Hematopoietic multipotent progenitor cell treated with erythropoietin and hydrocortisone succinate and interleukin-3 and kit ligand, for 6 days (in vitro differentiated cells): Measurements from ENCODE around the gene MERTK.
"Not testable (repeated sequence)": the region's sequence is repeated elsewhere in the genome, so short reads cannot be mapped to it uniquely, and the experiment has no call there.

Source experiments
- DNase-seq: peaks from one replicate; pipeline ENCODE4 v3.0.0-alpha.2; 2015

The MERTK gene

DNA sequence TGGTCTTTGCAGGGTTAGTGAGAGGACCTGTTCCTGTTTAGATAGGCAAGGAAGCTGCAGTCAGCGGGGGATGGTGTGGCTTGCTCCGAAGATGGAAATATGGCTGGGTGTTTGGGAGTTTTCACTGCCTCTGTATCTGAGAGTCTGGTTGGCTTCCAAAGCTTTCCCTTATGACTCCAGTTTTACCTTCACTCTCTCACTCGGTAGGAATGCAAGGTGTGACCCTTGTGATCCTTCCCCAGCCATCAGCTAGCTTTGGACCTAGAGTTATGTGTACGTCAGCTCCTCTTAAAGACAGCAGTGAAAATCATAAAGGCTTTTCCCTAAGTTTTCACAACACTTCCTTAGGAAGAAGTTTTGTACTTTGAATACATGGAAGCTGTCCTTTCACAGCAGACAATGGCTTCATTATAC is 121.2 kb downstream of the MERTK start:
- DNase-seq: no peak

DNA sequence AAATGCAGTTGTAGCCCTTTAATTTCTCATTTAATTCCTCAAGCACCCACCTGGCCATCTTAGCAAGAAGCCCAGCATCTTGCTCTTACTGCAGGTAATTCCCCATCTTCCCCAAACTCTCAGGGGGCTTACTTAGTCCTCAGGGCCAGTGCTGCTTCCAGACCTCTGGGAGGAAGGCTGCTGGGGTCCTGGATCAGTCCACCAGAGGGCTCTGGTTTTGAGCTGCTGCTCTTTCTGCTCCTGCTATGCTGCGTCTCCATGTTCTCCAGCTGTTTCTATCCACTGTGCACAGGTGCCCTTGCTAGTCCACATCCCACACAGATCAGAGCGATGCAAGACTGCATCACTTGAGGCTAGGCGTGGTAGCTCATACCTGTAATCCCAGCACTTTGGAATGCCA is 122.2 kb downstream of the MERTK start:
- DNase-seq: peak; percentile 44

DNA sequence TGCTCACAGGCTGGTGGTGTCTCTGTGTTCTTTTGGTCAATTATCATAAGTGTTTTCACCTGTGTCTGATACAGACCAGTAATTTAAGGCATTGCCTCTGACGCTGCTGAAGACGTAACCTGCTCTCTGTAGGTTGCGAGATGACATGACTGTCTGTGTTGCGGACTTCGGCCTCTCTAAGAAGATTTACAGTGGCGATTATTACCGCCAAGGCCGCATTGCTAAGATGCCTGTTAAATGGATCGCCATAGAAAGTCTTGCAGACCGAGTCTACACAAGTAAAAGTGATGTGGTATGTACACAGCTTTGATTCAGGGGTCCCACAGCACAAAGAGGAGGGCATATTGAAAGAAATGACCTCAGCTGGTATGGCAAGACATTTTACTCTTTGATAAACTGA is 122.9 kb downstream of the MERTK start:
- no peak for DNase-seq

DNA sequence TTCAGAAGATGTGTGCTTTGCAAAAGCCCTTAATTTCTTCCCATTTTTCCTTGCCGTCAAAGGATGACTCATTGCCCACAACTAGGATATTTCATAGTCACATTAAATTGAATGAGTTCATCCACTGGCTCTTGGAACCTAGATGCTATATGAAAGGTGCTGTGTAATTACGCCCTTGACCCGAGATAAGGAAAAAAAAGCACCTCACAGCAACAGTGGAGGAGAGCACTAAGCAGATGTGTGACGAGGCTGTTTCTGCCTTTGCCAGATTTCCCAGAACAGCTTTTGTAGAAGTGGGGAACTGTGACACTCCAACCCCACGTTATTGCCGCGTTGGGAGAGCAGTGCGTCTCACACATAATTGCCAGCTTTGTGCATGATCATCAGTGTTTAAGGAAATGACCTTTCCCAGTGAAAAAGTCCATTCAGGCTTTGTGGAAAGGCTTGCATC is 123.4 kb downstream of the MERTK start:
- no peak for DNase-seq

DNA sequence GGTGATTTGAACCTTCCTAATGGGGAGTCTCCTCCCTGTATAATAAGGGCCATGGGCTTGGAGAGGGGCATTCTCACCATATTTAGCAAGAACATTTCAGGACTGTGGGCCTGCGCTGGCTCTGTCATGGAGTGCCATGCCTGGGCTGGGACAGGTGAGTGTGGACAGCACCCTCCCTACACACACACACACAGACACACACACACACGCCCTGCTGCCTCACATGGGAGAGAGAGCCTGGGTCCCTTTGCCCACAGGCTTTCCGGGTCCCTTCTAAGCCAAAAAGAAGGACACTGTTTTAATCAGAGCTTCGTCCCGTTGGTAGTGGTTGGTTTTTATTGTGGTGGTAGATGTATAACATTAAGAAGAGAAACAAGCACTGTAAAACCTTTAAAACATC is 125.3 kb downstream of the MERTK start:
- DNase-seq: no peak

DNA sequence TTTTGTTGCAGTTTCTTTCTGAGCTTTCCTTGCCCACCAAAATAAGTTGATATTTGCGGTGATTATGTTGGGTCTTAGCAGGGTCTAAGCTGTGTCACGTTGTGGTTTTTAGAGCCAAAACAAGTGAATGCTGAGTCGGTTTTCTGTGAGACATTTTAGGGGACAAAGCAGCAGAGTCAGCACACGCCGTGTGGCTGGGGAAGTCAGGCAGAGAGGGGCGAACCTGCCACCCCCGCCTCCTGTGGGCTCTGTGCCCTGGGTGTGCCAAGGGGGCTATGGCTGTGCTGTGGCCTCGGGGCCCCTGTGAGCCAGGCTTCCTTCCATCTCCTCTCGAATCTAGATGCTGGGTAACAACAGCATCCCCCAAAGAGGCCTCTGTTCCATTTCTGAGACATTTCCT is 125.8 kb downstream of the MERTK start:
- DNase-seq: no peak

DNA sequence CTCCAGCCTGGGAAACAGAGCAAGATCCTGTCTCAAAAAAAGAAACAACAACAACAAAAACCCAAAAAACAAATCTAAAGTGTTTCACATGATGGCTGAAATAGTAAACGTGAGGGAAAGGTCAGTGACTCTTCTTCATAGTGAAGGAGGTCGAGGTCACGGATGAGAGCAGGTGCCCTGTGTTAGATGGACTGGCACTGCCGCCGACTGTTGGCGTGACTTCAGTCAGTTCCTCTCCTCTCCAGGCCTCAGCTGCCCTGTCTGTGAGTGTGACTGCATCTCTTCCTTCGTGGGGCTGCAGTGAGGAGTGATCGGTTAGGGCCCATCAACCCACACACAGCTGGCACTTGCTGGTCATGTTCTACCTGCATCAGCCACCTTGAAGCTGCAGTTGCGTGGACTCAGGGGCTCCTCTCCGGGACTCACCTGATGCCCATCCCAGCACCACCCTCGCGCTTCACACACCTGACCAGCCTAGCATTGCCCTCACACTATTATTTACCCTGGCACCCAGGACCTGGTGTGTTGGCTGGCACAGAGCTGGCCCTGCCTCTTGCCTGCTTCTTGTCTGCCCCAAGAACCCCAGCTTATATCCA is 126.6 kb downstream of the MERTK start:
- no peak for DNase-seq

DNA sequence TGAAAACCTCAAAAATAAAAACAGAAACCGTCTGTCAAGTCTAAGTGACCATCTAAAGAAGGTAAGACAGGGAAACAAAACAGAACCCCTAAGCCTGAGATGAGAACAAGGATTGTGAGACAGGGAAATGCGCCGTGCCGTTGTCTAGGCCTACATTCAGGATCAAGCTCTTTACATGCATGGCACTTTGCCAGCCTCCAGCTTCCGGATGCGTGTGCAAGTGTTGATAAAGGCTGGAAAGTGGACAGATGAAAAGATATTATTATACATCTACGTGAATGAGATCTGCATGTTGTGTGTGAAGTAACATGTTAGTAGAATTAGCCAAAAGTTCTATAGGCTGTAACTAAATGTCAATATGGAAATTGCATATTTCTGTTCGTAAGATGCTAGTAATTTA is 128.1 kb downstream of the MERTK start:
- peak; percentile 72 for DNase-seq

DNA sequence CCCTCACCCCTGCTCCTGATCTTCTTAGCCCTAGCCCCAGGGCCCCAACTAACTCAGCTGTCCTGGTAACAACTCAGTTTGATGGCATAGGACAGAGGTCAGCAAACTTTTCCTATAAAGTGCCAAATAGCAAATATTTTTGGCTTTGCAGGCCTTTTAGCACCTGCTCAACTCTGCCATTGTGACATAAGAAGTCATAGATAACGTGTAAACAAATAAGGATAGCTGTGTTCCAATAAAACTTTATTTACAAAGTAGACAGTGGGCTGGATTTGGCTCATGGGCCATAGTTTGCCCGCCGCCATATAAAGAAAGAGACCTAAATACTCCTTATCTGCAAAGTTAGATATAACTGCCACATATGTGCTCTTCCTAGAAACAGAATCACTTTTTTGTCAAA is 129.4 kb downstream of the MERTK start:
- no peak for DNase-seq

DNA sequence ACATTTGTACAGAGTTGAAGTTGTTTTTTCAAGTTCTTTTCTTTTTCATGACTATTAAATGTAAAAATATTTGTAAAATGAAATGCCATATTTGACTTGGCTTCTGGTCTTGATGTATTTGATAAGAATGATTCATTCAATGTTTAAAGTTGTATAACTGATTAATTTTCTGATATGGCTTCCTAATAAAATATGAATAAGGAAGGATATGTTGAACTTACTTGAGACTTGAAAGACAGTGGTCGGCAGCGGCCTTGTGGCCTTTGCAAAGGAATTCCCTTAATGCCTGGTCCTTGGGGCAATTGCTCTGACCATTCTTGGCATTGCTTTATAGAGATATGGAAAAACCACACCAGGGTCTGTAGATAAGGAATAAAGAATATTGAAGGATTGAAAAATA is 130.8 kb downstream of the MERTK start:
- DNase-seq: no peak

DNA sequence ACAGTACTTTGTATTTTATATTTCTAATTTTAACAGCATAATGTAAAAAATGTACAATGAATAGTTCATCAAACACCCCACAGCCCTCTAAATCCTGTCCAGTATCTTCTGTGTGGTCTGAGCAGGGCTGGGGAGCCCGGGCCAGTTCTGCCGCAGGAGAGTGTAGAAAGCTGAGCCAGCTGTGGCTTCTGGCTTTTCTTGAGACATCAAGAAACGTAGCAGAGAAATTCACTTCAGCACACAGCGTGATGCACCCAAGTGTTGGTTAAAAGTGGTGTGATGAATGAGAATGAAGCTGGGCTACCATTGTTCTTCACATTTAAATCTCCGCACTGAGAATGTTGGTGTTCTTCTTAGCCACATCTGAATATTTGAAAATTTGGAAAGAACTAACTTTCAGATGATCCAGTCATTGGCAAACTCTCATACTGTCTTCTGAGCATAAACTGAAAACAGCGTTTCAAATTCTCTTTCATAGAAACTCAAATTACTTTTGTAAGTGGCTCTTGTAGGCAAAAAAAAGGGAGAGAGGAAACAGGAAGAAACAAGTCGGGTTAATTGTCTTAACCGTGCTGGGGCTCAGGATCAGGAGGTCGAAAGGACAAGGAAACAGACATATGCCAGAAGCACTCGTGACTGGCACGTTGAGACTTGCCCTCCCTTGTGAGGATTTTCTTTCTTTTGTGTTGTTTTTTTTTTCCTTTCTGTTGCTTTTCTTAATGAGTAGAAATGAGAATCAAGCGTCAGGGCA is 133.2 kb downstream of the MERTK start:
- DNase-seq: no peak

DNA sequence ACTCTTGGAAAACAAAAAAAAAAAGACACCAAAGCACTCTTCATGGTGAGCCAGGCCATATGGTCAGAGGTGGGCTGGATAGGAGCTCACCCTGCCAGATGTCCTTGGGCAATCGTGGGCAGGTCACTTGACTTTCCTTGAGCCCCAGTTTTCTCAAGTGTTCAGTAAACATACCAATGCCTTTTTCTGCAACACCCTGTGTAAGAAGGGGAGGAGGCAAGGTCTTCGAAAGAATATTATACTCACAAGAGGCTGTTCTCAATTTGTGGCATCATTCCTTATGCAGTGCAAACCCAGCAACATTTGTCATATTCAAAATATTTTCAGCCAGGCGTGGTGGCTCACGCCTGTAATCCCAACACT is 133.8 kb downstream of the MERTK start:
- no peak for DNase-seq

DNA sequence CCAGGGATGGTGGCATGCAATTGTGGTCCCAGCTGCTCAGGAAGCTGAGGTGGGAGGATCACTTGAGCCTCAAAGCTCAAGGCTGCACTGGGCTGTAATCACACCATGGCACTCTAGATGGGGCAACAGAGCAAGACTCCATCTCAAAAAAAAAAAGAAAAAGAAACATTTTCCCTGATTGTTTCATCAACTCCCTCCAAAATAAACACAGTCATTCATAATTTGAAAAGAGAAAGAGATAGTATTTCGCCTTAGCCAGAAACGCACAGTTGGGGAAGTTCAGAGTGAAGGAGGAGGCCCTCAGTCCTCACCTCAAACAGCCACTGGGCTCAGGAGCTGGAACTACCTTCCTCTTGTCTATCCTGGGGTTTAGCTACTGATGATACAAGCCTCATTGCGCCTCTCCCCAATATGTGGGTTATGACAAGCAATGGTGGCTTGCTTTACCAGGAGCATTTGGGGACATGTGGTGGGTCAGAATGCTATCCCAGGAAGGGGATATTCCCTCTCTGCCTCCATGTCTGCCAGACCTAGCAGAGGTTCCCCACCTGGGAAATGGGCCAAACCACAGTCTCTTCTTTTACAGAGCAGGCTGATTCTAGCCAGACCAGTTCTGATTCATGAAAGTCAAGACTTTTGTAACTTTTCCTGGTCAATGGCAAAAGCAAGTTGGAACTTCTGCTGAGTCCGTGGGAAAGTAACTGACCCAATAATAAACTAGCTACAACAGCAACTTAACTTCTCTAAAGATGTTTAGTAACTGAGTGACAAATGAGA is 134.5 kb downstream of the MERTK start:
- DNase-seq: no peak

DNA sequence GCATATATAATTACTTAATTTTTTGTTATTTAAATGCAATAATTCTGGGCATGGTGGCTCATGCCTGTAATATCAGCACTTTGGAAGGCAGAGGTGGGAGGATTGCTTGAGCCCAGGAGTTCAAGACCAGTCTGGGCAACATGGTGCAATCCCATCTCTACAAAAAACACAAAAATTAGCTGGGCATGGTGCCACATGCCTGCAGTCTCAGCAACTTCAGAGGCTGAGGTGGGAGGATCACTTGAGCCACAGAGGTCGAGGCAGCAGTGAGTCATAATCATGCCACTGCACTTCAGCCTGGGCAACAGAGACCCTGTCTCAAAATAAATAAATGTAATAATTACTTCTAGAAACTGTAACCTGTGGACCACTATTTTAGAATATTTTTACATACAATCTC is 135.2 kb downstream of the MERTK start:
- no peak for DNase-seq

DNA sequence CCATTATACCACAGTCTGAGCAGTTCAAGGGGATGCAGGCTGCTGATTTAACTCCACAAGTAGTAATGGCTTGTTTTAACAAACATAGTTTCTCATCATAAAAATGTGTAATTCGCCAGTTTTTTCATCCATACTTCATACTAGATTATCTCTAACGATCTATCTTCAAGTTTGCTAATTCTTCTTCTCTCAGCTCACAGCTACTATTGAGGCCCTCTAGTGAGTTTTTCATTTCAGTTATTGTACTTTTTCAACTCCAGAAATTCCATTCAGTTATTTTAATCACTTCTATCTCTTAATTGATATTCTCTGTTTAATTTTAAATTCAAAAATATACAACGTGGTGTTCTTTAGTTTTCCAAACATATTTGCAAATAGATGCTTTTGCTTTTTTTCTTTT is 136.5 kb downstream of the MERTK start:
- DNase-seq: no peak

DNA sequence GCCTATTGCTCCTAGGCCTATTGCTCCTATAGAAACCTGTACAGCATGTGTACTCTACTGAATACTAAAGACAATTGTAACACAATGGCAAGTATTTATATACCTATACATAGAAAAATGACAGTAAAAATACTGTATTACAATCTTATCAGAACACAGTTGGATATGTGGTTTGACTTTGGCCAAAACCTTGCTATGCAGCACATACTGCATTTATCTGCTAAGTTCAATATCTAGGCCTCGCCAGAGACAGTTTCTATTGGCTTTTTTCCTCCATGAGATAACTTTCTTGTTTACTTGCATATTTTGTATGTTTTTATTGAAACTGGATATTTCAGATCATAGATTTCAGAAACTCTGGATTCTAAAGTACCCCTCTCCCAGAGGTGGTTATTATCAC is 137.4 kb downstream of the MERTK start:
- DNase-seq: peak; percentile 82

DNA sequence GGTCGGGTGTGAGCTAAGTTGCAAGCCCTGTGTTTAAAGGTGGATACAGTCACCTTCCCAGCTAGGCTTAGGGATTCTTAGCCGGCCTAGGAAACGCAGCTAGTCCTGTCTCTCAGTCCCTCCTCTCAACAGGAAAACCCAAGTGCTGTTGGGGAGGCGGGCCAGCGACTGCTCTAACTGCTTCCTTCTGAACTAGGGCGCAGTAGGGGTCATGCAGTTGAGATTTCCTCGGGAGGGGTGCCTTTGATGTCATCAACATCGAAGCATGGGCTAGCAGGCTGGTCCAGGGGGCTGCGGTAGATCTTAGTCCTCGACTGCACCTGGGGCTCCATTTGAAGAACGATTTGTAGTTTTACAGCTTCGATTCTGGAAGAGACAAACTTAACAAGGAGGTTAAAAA is 141.1 kb downstream of the MERTK start:
- DNase-seq: not testable (repeated sequence)

DNA sequence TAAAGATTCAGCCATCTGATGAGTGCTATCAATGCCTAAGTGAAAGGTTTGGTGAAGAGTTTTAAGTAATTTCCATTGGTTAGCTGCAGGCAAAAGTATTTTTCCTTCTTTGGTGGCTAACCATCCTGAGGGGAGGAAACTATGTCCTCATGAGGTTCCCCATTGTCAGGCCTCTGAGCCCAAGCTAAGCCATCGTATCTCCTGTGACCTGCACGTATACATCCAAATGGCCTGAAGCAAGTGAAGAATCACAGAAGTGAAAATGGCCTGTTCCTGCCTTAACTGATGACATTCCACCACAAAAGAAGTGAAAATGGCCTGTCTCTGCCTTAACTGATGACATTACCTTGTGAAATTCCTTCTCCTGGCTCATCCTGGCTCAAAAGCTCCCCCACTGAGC is 141.7 kb downstream of the MERTK start:
- DNase-seq: not testable (repeated sequence)

DNA sequence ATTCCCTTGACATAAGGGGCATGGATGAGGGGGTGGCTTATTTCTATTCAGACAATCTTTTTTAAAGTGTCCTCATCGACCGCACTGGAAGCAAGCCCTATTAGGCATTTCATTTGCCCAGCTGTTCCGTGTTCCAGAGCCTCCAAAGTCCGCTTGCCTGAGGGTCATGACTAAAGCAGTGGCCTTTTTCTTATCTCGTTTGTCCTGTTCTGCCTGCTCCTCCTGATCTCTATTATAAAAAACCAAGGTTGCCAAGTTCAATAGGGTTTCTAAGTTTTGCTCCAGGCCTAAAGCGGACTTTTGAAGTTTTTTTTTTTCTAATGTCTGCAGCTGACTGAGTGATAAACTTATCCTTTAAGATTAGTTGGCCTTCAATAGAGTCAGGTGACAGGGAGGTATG is 143.1 kb downstream of the MERTK start:
- not testable (repeated sequence) for DNase-seq

DNA sequence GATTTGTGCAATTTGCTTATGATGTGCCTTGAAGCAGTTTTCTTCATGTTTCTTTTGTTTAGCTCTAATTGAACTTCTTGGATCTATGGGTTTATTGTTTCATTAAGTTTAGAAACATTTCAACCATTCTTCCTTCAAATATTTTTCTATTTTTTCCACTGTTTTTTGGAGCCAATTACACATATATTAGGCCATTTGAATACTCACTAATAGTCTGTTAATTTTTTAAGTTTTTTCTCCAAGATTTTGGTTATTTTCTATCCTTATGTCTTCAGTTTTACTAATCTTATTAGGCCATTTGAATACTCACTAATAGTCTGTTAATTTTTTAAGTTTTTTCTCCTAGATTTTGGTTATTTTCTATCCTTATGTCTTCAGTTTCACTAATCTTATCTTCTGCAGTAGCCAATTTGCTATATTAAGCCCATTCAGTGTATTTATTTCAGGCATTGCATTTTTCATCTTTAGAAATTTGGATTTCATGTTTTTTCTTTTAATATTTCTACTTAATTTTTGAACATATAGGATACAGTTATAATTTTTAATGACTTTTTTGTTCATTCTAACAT is 147.1 kb downstream of the MERTK start:
- DNase-seq: no peak

DNA sequence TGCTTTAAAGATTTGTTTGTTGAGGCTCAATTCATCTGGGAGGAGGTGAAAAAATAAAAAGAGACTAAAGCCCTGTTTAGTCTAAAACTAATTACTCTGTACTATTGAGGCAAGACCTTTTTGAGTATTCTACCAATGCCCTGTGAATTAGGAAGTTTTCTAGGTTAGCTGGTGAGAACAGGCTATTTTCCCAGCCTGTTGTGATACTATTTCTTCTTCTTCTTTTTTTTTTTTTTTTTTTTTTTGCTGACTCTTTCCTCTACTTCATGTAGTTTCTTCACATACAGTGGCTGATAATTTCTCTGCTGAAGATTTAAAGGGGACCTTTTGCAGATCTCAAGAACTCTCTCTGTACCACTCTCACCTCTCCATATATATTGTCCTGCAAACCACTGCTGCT is 147.8 kb downstream of the MERTK start:
- DNase-seq: no peak

DNA sequence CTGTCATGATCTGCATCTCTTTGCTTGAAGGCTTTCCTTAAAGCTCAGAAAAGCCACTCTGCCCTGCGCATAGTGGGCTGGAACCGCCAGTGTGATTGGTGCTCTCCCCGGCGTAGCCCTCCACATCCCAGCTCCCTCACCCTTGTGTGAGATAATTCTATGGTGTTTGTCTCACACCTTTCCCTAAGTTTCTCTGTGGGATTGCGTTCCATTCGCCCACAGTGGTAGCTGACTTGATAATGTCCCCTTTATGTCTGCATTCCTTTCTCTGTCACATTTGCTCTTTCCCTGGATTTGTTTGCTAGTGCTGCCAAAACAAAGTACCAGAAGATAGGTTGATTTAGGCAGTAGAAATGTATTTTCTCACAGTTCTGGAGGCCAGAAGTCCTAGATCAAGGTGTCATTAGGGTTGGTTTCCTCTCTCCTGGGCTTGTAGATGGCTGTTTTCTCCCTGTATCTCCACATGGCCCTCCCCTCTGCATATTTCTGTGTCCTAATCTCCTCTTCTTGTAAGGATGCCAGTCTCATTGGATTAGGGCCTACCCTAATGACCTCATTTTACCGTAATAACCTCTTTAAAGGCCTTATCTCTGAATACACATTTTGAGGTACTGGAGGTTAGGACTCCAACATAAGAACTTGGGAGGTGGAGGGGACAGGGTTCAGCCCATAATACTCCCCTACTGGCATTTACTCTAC is 149.3 kb downstream of the MERTK start:
- peak; percentile 94 for DNase-seq

DNA sequence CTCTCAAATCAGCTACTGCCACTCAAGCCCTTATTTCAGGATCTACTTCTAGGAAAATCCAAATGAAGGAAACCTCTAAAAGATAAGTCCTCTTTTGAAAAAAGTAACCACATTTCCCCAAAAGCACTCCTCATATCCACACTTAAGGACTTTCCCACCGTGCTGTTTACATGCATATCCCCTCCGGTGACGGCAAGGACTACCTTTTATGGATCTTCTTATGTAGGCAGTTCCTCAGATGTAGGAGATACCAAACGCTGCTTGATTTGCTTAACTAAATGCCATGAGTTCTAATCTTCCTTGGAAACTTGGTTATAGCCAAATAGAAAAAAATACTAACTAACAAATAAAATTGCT is 149.8 kb downstream of the MERTK start:
- no peak for DNase-seq
